Calu3 (cell line): ENCODE data around the gene MAT2B. TPM values are rescaled to one million over a fixed set of nuclear protein-coding genes. Genes with fewer than 3 reads are reported as not detected.

Source experiments
- BruUV-seq: library from RNA; stranded (reverse); fragments of 400-500 nt; replicated peaks from 2 replicates; lab custom pipeline; 2021; lab: Mats Ljungman, UMichigan
- CTCF ChIA-PET: fragments of 300-600 bp; sonication (Branson Sonifier 250); formaldehyde crosslinking; loops from one replicate; lab custom pipeline; 2022; ENCODE audit warnings: antibody characterized with exemption; lab: Charles Lee
- DNase-seq: peaks from one replicate; pipeline ENCODE4 v3.0.0; 2022
- H3K27ac Mint-ChIP-seq: one replicate; pipeline ENCODE4 v1.8.0; 2022; ENCODE audit warnings: mixed read lengths; ENCODE audit not compliant: unreplicated experiment
- H3K27me3 Mint-ChIP-seq: one replicate; pipeline ENCODE4 v1.8.0; 2022; ENCODE audit warnings: mixed read lengths; ENCODE audit not compliant: unreplicated experiment
- H3K36me3 Mint-ChIP-seq: one replicate; pipeline ENCODE4 v1.8.0; 2022; ENCODE audit warnings: mild to moderate bottlenecking, moderate library complexity, mixed read lengths; ENCODE audit not compliant: insufficient read depth, unreplicated experiment
- H3K4me1 Mint-ChIP-seq: one replicate; pipeline ENCODE4 v1.8.0; 2022; ENCODE audit warnings: mild to moderate bottlenecking, low read depth, mixed read lengths; ENCODE audit not compliant: unreplicated experiment
- H3K4me3 Mint-ChIP-seq: one replicate; pipeline ENCODE4 v1.8.0; 2022; ENCODE audit warnings: mild to moderate bottlenecking, low read depth, moderate library complexity, mixed read lengths; ENCODE audit not compliant: unreplicated experiment
- H3K9me3 Mint-ChIP-seq: one replicate; pipeline ENCODE4 v1.8.0; 2022; ENCODE audit warnings: low read depth, mixed read lengths; ENCODE audit not compliant: unreplicated experiment
- intact Hi-C: fragments of 100-400 bp; cut with micrococcal nuclease; formaldehyde crosslinking; loops from one replicate; pipeline ENCODE4 v1.10.0; 2022; ENCODE audit not compliant: unreplicated experiment
- total RNA-seq: library from RNA; stranded (reverse); gene quantifications from 2 replicates; pipeline ENCODE4 v1.2.3, GENCODE V29; 2022
- TF ChIP-seq, protein P1 (sequence below): fragments of 200-600 bp; IDR thresholded peaks from one replicate; pipeline ENCODE4 v1.8.0; 2022; ENCODE audit warnings: antibody characterized with exemption; ENCODE audit not compliant: unreplicated experiment

Gene MAT2B
- total RNA-seq, 1 experiment from 2014 or later, result 85.5 TPM

DNA sequence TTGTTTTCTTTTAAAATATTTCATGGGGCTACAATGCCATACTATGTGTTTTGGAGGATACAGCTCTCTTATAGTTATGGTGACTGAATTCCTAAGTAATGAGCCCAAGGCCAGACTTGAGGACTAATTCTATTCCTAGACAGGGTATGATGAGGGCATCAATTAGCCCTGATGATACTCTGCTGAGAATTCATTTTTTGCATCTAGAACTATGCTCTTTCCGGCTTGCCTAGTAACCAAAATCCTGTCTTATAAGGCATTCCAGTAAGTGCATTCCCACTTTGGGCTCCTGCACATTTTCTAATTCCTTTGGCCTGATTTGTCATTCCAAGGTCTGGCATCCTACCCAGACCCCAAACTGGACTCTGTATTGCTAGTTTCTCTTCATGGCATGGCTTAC is 62.4 kb downstream of the MAT2B start:
- H3K4me1 Mint-ChIP-seq, result no peaks in the 10 kb centered on the region
- TF ChIP-seq, protein P1, sequence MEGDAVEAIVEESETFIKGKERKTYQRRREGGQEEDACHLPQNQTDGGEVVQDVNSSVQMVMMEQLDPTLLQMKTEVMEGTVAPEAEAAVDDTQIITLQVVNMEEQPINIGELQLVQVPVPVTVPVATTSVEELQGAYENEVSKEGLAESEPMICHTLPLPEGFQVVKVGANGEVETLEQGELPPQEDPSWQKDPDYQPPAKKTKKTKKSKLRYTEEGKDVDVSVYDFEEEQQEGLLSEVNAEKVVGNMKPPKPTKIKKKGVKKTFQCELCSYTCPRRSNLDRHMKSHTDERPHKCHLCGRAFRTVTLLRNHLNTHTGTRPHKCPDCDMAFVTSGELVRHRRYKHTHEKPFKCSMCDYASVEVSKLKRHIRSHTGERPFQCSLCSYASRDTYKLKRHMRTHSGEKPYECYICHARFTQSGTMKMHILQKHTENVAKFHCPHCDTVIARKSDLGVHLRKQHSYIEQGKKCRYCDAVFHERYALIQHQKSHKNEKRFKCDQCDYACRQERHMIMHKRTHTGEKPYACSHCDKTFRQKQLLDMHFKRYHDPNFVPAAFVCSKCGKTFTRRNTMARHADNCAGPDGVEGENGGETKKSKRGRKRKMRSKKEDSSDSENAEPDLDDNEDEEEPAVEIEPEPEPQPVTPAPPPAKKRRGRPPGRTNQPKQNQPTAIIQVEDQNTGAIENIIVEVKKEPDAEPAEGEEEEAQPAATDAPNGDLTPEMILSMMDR, result no peak
- intact Hi-C loops, result loop anchor here (10.0 kb wide), 2 partner anchors 347 to 1637 kb away; no protein-coding TSS in a partner anchor
- no peaks in the 10 kb centered on the region for H3K36me3 Mint-ChIP-seq
- no peaks in the 10 kb centered on the region for H3K9me3 Mint-ChIP-seq
- CTCF ChIA-PET, result interaction anchor here (1.7 kb wide), 1 partner anchor 445 kb away, joined by 7 read pairs; no protein-coding TSS in a partner anchor
- H3K27me3 Mint-ChIP-seq, result peaks cover 68% of the 10 kb centered on the region
- no peak overlapping the region for H3K27ac Mint-ChIP-seq
- H3K4me3 Mint-ChIP-seq, result no peak overlapping the region
- BruUV-seq, result no TSS peak
- no peak for DNase-seq

Other genes with a start within 250 kb of the MAT2B start
- gene CCNG1, start 68.0 kb upstream of the MAT2B start, total RNA-seq, result 105 and 109 TPM in 2 replicates
- gene NUDCD2, start 45.5 kb upstream of the MAT2B start, total RNA-seq, result 36.5 and 44.9 TPM in 2 replicates
- gene HMMR, start 45.0 kb upstream of the MAT2B start, total RNA-seq, result 52.7 and 54.3 TPM in 2 replicates